GM23248 (cell line): Measurements from ENCODE around the gene TRIM2. TPM values are rescaled to one million over a fixed set of nuclear protein-coding genes. Genes with fewer than 3 reads are reported as not detected.

Experiments
- DNase-seq: peaks from one replicate; pipeline ENCODE4 v3.0.0-alpha.2; 2015
- H2AFZ ChIP-seq: fragments of 200-600 bp; sonication (generic); 2 replicates; pipeline ENCODE4 v1.6.1; 2016; ENCODE audit warnings: antibody characterized with exemption
- H3F3A ChIP-seq: fragments of 200-600 bp; sonication (generic); 2 replicates; pipeline ENCODE4 v1.6.1; 2016; ENCODE audit warnings: mild to moderate bottlenecking, antibody characterized with exemption, mixed run types; ENCODE audit not compliant: insufficient read depth
- H3K27ac ChIP-seq: fragments of 200-600 bp; sonication (generic); 2 replicates; pipeline ENCODE4 v1.5.1; 2016; ENCODE audit warnings: mild to moderate bottlenecking
- H3K27me3 ChIP-seq: fragments of 200-600 bp; sonication (generic); replicated peaks from 2 replicates; pipeline ENCODE4 v1.6.1; 2016; ENCODE audit warnings: mild to moderate bottlenecking; ENCODE audit not compliant: insufficient read depth
- H3K36me3 ChIP-seq: fragments of 200-600 bp; sonication (generic); 2 replicates; pipeline ENCODE4 v1.6.1; 2016; ENCODE audit warnings: low read depth, mild to moderate bottlenecking
- H3K4me1 ChIP-seq: fragments of 200-600 bp; sonication (generic); 2 replicates; pipeline ENCODE4 v1.6.1; 2016; ENCODE audit warnings: mild to moderate bottlenecking; ENCODE audit not compliant: insufficient read depth
- H3K4me2 ChIP-seq: fragments of 200-600 bp; sonication (generic); one replicate; pipeline ENCODE4 v1.6.1; 2016; ENCODE audit warnings: mild to moderate bottlenecking; ENCODE audit not compliant: unreplicated experiment
- H3K4me3 ChIP-seq: fragments of 200-600 bp; sonication (generic); 2 replicates; pipeline ENCODE4 v1.5.1; 2016; ENCODE audit warnings: mild to moderate bottlenecking
- H3K79me2 ChIP-seq: fragments of 200-600 bp; sonication (generic); 2 replicates; pipeline ENCODE4 v1.6.1; 2016; ENCODE audit warnings: mild to moderate bottlenecking; ENCODE audit not compliant: insufficient read depth
- H3K9ac ChIP-seq: fragments of 200-600 bp; sonication (generic); 2 replicates; pipeline ENCODE4 v1.6.1; 2016; ENCODE audit warnings: mild to moderate bottlenecking
- H3K9me2 ChIP-seq: fragments of 200-600 bp; sonication (generic); 2 replicates; pipeline ENCODE4 v1.6.1; 2016; ENCODE audit warnings: mixed run types, mild to moderate bottlenecking, moderate library complexity; ENCODE audit not compliant: insufficient read depth
- H3K9me3 ChIP-seq: fragments of 200-600 bp; sonication (generic); one replicate; pipeline ENCODE4 v1.6.1; 2017; ENCODE audit warnings: low read depth
- H4K20me1 ChIP-seq: fragments of 200-600 bp; sonication (generic); 2 replicates; pipeline ENCODE4 v1.6.0; 2016; ENCODE audit not compliant: insufficient read depth
- EZH2 ChIP-seq: fragments of 200-600 bp; sonication (generic); IDR thresholded peaks from 2 replicates; pipeline ENCODE4 v1.6.1; 2018; ENCODE audit warnings: antibody characterized with exemption, mild to moderate bottlenecking; ENCODE audit not compliant: insufficient read depth, poor library complexity, severe bottlenecking
- EZH2phosphoT487 ChIP-seq: fragments of 200-600 bp; sonication (generic); IDR thresholded peaks from 2 replicates; pipeline ENCODE4 v1.6.1; 2018; ENCODE audit warnings: antibody characterized with exemption, moderate library complexity, mild to moderate bottlenecking, low read depth; ENCODE audit not compliant: insufficient read depth
- WGBS, 2 experiments: methylation state at CpG; one replicate each; pipeline ENCODE4 v1.1.6; 2015 to 2017; ENCODE audit warnings: low lambda C conversion rate in 2 of 2, low coverage in 1 of 2; ENCODE audit errors: missing lambda C conversion rate in 2 of 2; 5-methylcytosine and 5-hydroxymethylcytosine counted together
- in situ Hi-C: fragments of 300-500 bp; cut with MboI; formaldehyde crosslinking; loops from 2 replicates; pipeline ENCODE4 v1.15.0; 2020
- polyA plus RNA-seq: library from polyadenylated mRNA; unstranded; fragments of >200 nt; fragmentation: Nextera tagmentation; extraction: Ambion mirVana; gene quantifications from 2 replicates; pipeline ENCODE4 v1.2.1, GENCODE V29; 2016
- total RNA-seq: library from RNA; depleted of rRNA; stranded (reverse); fragments of >200 nt; shearing (Covaris generic); gene quantifications from 2 replicates; pipeline ENCODE4 v1.2.3, GENCODE V29; 2014

TRIM2 gene
- total and polyA plus RNA-seq, 2 experiments from 2014 or later: 12.3 to 26.4 TPM

DNA sequence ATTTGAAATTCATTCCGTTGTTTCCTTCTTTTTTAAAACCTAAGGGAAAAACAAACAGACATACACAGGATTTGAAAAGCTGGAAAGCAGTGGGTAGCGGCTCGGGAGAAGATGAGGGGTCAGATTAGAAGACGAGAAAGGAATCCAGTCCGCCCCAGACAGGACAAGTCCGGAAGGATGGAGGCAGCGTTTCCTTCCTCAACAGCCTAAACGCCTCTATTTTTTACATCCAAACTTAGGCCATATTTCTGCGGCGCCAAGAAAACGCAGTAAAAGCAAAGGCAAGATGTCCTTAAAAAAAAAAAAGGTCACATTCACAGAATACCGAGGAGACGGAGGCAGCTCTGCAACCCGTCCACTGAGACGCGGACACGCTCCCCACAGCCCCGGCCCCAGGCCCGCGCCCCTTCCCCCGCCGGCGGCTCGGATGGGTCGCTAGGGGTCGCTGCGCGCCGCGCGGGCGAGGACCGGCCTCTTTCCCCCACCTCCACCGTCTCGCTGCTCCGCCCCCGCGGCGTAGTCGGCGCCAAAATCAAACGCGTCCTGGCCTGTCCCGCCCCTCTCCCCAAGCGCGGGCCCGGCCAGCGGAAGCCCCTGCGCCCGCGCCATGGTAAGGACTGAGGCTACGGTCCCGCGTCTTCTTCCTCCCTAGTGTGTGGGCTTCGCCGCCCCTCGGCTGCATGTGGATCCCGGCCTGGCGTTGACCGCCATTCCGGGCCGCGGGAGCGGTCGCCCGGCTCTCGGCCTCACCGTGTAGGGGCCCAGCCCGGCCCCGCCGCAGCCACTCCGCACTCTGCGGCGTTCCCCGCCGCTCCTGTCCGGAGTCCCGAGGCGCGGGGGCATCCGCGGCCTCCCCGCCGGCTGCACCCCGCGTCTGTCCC lies 140.1 kb downstream of the TRIM2 start, which contains the start of gene MND1:
Gene MND1 (plus strand): TSS at position 558 of the 881 bp plus-strand sequence. CDS start 50 bp downstream, at position 608.
- in situ Hi-C loops: loop anchor here (25.0 kb wide), 1 partner anchor 418 kb away; the partner anchor contains the start of gene RNF175
- no peaks in the 10 kb centered on the region for H3K9me2 ChIP-seq
- no peaks in the 10 kb centered on the region for H4K20me1 ChIP-seq
- TF ChIP-seq EZH2 (no peak), EZH2phosphoT487 (no peak)
- no peaks in the 10 kb centered on the region for H3K27me3 ChIP-seq
- H2AFZ ChIP-seq: peak within 1 kb of the TSS; percentile 92
- 1 to 2% methylated on average over 50 to 64 of the region's 86 CpGs for WGBS, 2 experiments
- peaks cover 13% of the 10 kb centered on the region for H3K4me1 ChIP-seq
- peak within 1 kb of the TSS; percentile 85 for H3K4me3 ChIP-seq
- peaks cover 9% of the 10 kb centered on the region; the same call in 1 of the 2 replicates for H3F3A ChIP-seq
- peak; percentile 87 for DNase-seq
- H3K9me3 ChIP-seq: no peaks in the 10 kb centered on the region
- H3K36me3 ChIP-seq: no peaks in the 10 kb centered on the region
- peak within 1 kb of the TSS; percentile 86 for H3K4me2 ChIP-seq
- peak within 1 kb of the TSS; percentile 77 for H3K9ac ChIP-seq
- H3K27ac ChIP-seq: peak within 1 kb of the TSS; percentile 13; the same call in 1 of the 2 replicates
- H3K79me2 ChIP-seq: no peaks in the 10 kb centered on the region

- H2AFZ ChIP-seq: peak overlapping the region; percentile 92
- no peaks in the 10 kb centered on the region for H4K20me1 ChIP-seq
- H3F3A ChIP-seq: peaks cover 9% of the 10 kb centered on the region; the same call in 1 of the 2 replicates
- H3K9me2 ChIP-seq: no peaks in the 10 kb centered on the region
- no peaks in the 10 kb centered on the region for H3K27me3 ChIP-seq
- H3K4me3 ChIP-seq: peak overlapping the region; percentile 85
- peaks cover 13% of the 10 kb centered on the region for H3K4me1 ChIP-seq
- in situ Hi-C loops: loop anchor here (25.0 kb wide), 1 partner anchor 417 kb away; the partner anchor contains the start of gene RNF175
- DNase-seq: peak; percentile 79
- no peaks in the 10 kb centered on the region for H3K36me3 ChIP-seq
- peak overlapping the region; percentile 77 for H3K9ac ChIP-seq
- no peaks in the 10 kb centered on the region for H3K79me2 ChIP-seq
- peak overlapping the region; percentile 86 for H3K4me2 ChIP-seq
- no peaks in the 10 kb centered on the region for H3K9me3 ChIP-seq
- 1% methylated on average over 34 to 43 of the region's 44 CpGs for WGBS, 2 experiments
- TF ChIP-seq EZH2 (no peak), EZH2phosphoT487 (no peak)
- H3K27ac ChIP-seq: no peak overlapping the region
These were observed 141.1 kb downstream of the TRIM2 start for GRCh38 chr4:153345012-153345981.

DNA sequence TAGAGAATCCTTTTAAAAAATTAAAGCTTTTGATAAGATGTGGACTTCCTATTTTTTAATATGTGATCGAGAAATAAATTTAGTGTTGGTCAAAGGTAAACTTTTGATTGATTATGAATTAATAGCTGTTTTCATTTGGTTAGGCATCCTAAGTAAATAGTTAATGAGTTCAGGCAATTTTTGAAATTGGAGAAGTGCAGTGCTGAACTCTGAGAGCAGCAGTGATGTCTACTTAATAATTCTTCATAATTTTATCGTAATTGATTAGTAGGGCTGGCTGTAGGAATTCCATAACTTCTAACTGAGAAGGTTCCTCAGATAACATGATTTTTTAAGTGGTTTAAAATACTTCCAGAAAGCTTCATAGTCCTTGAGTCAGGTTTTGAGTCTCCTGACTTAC lies 141.8 kb downstream of the TRIM2 start:
- H3K9ac ChIP-seq: peak overlapping the region; percentile 77; the same call in 1 of the 2 replicates
- H3K36me3 ChIP-seq: no peaks in the 10 kb centered on the region
- no peaks in the 10 kb centered on the region for H4K20me1 ChIP-seq
- no peak for DNase-seq
- peak overlapping the region; percentile 92 for H2AFZ ChIP-seq
- peak overlapping the region; percentile 85 for H3K4me3 ChIP-seq
- in situ Hi-C loops: loop anchor here (25.0 kb wide), 1 partner anchor 416 kb away; the partner anchor contains the start of gene RNF175
- H3K27me3 ChIP-seq: no peaks in the 10 kb centered on the region
- H3K9me2 ChIP-seq: no peaks in the 10 kb centered on the region
- H3K27ac ChIP-seq: no peak overlapping the region
- no peak for TF ChIP-seq EZH2phosphoT487
- no peak for TF ChIP-seq EZH2
- peak overlapping the region; percentile 86 for H3K4me2 ChIP-seq
- H3K79me2 ChIP-seq: no peaks in the 10 kb centered on the region
- 73% methylated on average over 2 of the region's 2 CpGs for WGBS, 2 experiments
- peaks cover 9% of the 10 kb centered on the region; the same call in 1 of the 2 replicates for H3F3A ChIP-seq
- H3K9me3 ChIP-seq: no peaks in the 10 kb centered on the region
- peaks cover 13% of the 10 kb centered on the region for H3K4me1 ChIP-seq
